ENCODE measurements around the gene NDFIP1.
"Not testable (repeated sequence)": the region's sequence is repeated elsewhere in the genome, so short reads cannot be mapped to it uniquely, and the experiment has no call there.

The NDFIP1 gene

DNA sequence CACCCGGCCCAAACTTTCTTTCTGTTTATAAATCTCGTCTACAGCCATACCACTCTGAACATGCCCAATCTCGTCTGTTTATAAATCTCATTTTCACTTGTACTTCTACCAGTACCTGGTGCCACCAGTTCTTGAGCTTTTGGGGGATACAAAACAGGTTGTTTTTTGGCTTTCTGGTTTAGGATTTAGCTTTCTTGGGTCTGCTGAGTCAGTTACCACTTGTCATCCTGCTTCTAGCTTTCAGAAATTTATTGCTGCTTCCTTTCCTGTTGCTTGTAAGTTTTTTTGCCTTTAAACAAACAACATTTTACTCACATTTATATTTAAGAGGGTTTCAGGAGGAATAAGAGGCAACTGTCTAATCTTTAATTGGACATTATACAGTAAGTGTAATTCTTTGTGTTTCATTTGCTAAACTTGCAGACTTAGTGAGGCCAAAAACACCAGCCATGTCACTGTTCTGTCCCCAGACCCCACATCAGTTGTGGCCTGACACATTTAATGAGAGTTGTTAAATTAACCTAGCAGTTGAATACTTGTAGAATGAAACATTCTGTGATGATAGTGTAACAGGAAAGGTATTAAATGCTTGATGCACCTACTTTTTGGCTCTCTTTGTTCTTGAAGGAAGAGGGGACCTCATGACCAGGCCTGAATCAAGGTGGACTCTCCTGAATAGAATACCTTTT is 11.8 kb downstream of the NDFIP1 start:
- DNase-seq = no peak

DNA sequence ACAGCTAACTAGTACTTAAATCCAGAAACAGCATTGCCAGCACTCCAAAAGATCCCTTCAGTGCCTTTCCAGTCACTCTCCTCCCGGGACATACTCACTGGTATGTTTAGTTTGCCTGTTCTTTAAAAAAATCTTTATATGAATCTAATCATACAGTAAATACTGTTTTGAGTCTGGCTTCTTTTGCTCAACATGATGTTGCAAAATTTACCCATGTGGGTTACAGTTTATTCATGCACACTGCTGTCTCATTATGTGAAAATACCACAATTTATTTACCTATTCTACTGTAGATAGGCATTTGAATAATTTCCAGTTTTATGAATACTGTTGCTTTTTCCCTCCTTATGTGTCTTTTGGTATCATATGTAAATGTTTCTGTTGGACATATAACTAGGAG is 13.5 kb downstream of the NDFIP1 start:
- no peak for DNase-seq

DNA sequence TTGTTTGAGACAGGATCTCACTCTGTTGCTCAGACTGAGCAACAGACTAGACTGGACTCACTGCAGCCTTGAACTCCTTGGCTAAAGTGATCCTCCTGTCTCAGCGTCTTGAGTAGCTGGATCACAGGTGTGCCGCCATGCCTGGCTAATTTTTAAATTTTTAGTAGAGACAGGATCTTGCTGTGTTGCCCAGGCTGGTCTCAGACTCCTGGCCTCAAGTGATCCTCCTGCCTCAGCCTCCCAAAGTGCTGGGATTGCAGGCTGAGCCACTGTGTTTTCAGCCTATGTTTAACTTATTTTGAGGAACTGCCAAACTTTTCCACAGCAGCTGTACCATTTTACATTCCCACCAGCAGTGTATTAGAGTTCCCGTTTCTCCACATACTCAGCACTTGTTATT is 16.8 kb downstream of the NDFIP1 start:
- no peak for DNase-seq

DNA sequence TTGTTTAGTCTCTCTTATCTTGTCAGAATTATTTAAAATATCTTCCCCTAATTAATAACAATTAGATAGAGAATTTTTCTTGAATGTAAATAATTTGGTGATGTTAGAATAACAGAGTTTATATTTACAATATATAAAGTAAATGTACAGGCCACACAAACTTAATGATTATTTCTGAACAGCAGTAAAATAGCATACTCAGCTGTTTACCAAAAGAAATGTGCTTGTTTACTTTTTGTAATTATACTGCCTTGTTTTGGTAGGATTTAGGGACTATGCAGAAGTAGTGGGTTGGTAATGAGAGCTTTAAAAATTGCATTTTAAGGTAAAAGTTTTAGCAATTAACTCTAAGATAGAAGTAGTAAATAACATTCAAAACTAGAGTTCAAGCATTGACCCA is 17.4 kb downstream of the NDFIP1 start:
- DNase-seq = no peak

DNA sequence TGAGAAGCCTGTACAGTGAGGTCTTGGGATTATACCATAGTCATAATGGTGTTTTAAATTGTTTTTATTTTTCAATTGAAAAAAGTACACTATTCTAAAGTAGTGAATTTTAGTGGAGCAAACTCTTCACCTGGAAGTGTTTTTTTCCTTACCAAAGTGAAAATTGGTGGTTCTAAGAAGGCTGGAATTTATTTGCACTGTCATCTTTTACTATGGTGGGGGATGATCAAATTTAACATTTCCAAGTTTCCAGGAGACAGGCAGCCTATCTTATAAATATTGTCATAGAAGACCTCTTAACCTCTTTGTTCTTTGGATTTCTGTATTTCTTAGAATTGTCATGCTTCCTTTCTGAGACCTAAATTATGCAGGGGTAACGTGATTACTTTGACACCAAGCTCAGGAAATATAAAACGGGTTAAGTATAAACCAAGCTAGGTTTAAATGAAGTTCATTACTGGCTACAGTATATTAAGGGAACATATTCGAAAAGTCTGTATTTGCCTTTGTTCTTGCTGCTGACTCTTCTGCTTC is 20.2 kb downstream of the NDFIP1 start:
- no peak for DNase-seq

DNA sequence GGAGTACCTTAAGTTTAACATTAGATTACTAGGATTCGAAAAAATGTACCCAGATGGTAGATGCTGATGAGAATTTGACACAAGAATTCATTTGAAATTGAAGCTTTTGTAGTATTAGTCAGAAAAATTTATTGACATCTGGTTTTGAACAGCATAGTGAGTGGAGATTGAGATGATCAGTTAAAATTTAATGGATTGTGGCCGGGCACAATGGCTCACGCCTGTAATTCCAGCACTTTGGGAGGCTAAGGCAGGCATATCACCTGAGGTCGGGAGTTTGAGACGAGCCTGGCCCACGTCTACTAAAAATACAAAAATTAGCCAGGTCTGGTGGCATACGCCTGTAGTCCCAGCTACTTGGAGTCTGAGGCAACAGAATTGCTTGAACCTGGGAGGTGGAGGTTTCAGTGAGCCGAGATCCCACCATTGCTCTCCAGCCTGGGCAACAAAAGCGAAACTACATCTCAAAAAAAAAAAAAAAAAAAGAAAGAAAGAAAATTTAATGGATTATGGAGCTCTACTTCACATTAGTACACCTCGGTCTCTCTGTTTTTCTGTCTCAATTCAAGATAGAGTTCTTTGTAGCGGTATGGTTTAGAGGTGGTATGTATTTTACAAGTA is 21.0 kb downstream of the NDFIP1 start:
- DNase-seq = no peak

DNA sequence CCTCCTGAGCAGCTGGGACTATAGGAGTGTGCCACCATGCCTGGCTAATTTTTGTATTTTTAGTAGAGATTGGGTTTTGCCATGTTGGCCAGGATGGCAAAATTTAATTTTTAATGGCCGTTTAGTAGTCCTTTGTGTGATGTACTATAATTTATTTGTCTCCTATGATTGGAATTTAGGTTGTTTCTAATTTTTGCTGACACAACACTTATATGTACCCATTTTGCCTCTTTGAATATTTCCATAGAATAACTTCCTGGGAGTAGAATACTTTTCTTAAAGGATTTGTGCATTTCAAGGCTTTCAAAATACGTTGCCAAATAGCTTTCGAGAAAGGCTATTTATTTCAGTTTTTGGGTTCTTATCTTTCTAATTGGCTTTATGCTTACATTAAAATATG is 22.8 kb downstream of the NDFIP1 start:
- DNase-seq = no peak

DNA sequence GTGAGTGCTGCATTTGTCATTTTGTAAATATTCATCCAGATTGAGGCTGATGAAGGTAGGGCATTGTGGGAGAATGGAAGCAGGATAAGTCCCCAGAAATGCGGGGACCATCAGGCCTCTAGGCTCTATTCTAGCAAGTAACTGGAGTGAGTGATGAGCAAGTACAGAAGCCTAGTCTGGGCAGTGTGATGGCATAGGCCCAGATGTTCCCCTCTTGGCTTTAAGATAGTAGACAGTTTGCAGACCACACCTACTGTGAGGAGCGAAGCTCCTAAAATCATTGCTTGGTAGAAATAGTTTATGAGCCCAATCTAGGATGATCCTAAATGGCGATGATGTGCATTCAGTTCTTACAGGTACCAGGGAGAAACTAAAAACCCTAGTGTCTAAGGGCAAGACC is 24.3 kb downstream of the NDFIP1 start:
- DNase-seq = no peak

DNA sequence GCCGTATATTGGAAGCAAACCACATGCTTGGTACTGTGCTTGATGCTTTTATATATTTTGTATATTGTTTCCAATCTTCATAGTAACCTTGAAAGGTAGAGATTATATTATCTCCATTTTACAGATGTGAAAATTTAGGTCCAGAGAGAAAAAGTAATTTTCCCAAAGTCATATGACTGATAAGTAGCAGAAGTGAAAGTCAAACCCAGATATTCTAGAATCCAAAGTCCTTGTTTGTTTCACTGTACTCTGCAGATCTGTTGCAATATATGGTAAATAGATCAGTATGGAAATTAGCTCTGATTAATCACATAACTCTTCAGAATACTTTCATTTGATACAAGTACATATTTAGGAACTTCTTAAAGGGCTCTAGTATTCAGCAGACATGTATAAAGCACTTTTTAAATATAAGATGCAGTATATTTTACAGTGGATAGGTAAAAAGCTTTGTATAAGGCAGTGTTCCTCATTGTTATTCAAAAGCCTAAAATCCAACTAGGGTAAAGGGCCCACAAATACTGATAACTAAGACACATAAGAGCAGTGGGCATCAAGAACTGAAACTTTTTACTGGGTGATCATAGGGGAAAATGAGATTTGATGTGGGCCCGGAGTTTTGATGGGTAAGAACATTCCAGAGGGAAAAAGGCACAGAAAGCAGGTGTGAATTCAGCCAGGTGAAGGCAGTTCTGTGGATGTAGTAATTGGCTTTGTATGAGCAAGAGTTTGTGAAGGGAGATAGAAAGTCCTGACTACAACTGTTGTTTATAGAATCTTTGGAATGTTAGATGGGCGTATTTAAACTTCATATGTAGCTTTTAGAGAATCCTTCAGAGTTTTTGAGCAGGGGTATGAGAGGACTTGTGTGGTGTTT is 25.0 kb downstream of the NDFIP1 start:
- DNase-seq = no peak

DNA sequence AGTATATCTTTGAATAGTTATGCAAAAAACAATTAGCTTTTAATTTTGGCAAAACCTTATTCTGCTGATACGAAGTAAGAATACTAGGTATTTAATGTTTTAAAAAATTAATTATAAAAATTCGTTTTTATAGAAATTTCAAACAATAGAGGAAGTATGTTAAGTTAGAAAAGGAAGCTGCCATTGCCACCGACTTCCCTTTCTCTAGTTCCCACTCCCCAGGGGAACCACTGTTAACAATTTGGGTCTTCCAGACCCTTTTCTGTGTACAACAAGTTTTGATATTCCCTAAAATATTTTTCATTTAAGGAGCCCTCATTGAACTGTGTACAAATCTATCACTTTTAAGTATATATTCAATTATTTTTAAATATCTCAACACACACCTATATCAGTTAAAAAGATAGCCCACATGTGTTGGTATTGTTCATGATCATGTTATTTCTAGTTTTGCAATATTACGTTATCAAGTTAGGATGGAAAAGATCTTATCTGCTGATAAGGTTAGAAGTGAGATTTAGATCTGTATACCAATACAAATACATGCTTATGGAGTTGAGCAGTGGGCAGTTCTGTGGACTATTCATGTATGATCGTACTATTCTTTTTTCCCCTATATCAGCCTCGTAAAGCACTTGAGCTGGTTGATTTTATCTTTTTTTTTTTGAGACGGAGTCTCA is 25.9 kb downstream of the NDFIP1 start:
- DNase-seq = no peak

DNA sequence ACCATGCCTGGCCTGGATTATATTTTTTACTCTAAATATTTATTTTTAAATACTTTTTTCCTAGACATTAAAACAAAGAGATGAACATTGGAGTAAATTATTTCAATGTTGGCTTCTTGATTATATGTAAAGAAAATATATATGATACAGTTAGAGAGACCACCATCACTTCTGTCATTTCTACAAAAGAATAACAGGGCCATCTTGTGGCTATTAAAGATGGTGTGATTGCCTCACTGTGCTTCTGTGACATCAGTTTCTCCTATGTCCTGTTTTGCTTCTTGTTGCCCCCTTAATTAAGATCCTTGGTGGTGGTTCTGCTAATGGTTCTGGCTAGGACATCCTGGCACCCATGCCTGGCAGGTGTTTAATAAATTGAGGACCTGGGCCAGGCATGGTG is 32.9 kb downstream of the NDFIP1 start:
- no peak for DNase-seq

DNA sequence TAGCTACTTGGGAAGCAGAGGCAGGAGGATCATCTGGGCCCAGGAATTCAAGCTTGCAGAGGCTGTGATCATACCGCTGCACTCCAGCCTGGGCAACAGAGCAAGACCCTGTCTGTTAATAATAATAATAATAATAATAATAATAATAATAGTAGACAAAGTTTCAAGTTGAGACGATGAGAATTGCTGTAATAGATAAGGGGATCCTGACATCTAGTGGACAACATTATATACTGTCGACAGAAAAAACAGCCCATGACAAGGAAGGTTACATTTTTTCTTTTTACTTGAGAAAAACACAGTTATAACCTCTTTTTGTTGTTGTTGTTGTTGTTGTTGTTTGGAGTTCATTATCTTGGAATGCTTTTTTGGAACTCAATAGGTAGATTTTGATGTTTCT is 35.3 kb downstream of the NDFIP1 start:
- peak; percentile 28 for DNase-seq

DNA sequence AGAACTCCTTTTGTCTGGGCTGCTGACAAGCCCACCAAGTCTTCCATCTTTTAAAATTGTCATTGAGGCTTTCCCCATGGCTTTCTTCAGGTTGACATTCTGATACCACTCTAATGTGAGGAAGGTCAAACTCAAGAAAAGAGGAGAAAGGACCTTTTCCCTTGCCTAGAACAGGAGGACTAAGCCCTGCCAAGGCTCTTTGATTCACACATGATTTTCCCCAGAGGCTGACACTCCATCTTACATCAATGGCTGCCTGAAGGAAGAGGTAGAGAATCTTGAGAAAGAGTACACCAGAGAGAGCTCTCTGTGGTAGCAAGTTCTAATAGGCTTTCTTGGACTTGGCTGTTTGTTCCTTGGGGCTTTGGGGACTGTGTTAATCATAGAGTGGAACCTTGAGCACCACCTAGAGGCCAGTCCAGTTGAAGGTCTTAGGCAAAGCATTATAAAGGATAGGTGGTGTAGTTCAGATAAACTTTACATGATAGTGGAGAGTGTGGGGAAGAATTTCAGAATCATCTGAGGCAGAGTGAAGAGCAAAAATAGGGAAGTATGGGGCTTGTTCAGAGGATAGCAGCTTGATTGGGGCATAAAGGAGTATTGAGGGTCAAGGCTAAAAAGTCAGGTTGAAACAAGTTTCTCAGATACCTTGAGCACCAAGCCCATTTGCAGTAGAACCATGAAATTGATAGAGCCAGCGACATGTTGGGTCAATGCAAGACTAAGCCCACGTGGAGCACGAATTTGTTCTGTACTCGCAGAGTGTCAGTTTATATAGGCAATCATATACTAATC is 36.7 kb downstream of the NDFIP1 start:
- peak; percentile 68 for DNase-seq

DNA sequence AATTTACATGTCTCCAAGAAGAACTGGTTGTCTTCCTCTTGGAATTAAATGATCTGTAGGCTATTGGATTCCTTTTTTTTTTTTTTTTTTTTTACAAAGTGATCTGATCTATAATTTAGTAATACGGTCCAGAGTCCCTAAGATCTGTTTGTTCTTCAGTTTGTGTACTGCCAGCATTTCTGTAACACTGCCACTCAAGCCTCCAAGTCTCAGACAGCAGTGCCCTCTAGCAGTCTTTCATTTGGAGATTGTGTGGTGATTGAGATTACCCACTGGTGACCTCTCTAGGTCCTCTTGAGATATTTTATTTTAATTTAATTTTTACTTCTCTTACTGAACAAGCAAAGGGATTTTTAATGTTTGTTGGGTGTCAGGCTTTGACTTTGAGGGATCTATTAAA is 40.8 kb downstream of the NDFIP1 start:
- no peak for DNase-seq

DNA sequence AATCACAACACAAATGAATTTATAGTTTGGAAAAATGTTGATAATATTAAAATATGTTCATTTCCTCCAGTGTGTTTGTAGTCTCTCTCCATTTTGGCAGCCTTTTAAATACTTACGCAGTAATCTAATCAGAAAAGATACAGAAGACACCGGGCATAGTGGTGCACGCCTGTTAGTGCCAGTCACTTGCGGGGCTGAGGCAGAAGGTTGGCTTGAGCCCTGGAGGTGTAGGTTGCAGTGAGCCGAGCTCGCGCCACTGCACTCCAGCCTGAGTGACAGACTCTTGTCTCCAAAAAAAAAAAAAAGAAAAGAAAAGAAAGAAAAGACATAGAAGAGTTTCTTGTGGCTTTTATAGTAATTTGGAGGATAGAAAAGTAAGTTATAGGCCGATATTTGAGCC is 41.9 kb downstream of the NDFIP1 start:
- DNase-seq = no peak

DNA sequence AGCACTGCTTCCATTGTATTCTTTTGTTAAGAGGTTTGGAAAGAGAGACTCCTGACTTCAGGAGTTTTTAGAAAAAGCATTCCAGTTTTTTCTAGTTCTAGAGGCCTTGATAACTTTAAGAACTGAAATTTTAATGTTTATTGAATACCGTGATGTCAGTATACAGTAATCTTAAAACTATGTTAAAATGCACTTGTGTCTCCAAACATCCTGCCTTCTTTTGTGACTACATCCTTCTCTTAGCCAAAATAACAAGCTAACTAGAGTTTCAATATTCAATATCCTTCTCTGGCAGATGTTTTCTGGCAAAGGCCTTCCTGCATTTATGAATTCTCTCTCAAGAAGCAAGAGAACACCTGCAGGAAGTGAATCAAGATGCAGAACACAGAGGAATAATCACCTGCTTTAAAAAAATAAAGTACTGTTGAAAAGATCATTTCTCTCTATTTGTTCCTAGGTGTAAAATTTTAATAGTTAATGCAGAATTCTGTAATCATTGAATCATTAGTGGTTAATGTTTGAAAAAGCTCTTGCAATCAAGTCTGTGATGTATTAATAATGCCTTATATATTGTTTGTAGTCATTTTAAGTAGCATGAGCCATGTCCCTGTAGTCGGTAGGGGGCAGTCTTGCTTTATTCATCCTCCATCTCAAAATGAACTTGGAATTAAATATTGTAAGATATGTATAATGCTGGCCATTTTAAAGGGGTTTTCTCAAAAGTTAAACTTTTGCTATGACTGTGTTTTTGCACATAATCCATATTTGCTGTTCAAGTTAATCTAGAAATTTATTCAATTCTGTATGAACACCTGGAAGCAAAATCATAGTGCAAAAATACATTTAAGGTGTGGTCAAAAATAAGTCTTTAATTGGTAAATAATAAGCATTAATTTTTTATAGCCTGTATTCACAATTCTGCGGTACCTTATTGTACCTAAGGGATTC is 43.1 kb downstream of the NDFIP1 start:
- DNase-seq = peak; percentile 72

DNA sequence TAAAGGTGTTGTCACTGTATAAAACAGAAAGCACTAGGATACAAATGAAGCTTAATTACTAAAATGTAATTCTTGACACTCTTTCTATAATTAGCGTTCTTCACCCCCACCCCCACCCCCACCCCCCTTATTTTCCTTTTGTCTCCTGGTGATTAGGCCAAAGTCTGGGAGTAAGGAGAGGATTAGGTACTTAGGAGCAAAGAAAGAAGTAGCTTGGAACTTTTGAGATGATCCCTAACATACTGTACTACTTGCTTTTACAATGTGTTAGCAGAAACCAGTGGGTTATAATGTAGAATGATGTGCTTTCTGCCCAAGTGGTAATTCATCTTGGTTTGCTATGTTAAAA is 43.8 kb downstream of the NDFIP1 start:
- DNase-seq = peak; percentile 17

DNA sequence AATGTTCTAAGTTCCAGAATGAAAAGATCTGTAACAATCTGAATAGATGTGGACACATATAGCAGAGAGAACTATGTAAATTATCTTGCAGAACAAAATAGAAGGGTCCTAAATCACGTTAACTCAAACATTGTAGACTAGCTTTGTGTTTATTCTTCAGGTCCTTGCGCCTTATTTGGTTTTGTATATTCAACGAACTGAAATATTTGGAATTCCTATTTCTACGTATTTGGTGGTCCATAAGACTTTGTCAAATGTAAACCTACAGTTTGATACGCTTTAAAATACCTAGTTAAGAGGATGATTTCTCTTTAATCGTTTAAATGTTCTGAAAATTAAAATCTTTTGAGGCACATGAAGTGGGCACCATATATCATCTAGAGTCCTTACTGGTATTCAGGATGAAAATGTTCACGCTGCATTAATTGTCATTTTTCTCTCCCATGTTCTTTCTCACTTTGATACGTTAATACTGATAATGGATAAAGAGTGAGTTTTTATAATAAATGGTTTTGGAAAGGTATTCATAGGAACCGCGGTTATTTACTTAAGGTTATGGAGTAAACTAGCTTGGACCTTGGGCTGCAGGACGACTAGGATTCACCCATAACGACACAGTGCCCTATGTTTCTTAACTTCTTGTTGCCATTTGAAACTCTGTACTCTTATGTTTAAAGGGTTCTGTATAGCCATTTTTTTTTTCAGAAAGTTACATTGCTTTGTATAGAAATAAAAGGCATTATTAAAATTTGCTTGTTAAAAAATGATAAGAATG is 45.3 kb downstream of the NDFIP1 start:
- no peak for DNase-seq

DNA sequence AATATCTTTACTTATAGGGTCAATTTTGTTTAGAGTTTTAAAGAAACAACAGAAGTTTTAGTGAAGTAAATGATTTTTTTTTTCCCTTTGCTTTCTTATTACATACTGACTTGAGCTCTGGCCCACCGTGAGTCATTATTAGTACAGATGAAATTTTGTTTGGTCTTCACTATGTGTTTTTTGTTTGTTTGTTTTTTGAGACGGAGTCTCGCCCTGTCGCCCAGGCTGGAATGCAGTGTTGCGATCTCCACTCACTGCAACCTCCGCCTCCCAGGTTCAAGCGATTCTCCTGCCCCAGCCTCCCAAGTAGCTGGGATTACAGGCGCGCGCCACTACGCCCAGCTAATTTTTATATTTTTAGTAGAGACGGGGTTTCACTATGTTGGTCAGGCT is 45.9 kb downstream of the NDFIP1 start:
- not testable (repeated sequence) for DNase-seq

DNA sequence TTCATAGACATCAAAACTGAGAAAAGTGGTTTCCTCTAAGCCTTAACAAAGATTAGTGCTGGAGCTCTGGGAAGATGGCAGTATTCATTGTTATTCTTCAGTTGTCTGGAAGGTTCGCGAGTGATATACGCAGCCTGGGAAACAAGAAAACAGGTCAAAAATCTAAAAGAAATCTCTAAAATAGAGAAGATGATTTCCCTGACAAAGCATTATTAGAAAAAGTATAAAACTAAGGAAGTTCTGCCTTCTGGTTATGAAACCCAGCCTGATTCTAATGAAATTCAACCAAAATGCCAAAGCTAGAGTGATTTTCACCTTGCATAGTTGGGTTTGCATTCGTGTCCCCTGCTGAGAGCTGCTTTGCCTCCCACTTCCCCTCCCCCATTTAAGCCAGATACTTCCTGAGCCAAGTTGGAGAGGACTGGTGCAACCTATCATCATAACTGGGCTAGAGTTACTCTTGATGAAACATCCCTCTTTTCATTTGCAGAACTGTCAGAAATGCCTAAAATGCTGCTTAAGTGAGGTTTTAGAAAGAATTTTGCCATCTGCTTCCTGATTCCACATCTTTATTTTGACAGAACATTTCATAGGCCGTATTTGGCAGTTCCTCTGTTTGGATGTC is 48.4 kb downstream of the NDFIP1 start:
- no peak for DNase-seq
